ENCODE measurements around the gene MXD4. TPM values are rescaled to one million over a fixed set of nuclear protein-coding genes. Genes with fewer than 3 reads are reported as not detected.

The MXD4 gene
- total and polyA plus RNA-seq, 8 donors = 14.8 to 51.4 (median 27.4) TPM

GRCh38 chr4:2285613-2286381 is 23.9 kb upstream of the MXD4 start:
- no peak for TF ChIP-seq CTCF (IDR thresholded peaks at IDR 0.05)
- Histone ChIP-seq H3K4me1 (no peaks in the 10 kb centered on the region), H3K36me3 (no peaks in the 10 kb centered on the region), H3K4me3 (no peak overlapping the region), H3K9me3 (no peaks in the 10 kb centered on the region), H3K27me3 (no peaks in the 10 kb centered on the region), H3K27ac (no peak overlapping the region)
- FAIRE-seq (no peak), DNase-seq (peak in 2 of 6 donors; percentile 46 to 53), ATAC-seq (no peak)
- 88 to 91% methylated on average over 24 to 27 of the region's 27 CpGs for WGBS, 2 donors
- intact Hi-C loops (cut with DNase I) = no loop called here

DNA sequence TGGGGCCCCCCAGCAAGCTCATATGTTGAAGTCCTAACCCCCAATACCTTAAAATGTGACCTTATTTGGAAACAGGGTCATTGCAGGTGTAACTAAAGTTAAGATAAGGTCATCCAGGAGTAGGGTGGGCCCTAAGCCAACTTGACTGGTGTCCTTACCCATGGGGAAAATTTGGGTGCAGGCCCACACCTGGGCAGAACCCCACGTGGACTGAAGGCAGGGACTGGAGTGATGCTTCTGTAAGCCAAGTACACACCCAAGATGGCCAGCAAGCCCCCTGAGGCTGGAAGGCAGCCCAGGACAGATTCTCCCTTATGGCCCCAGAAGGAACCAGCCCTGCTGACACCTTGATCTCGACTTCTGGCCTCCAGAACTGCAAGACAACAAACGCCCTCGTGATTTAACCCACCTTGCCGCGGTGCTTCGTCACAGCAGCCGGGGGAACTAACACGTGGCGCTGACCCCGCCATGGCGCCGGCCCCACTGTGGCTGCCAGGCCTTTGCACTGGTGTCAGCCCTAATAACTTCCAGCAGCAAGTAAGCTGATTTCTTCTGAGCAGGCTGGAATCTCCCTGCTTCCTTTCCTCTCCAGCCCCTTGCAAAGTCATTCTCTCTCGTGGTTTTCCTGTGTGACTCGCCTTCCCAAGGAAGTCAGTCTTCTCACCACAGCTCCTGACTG is 23.2 kb upstream of the MXD4 start:
- TF ChIP-seq CTCF (IDR thresholded peaks at IDR 0.05) = no peak

DNA sequence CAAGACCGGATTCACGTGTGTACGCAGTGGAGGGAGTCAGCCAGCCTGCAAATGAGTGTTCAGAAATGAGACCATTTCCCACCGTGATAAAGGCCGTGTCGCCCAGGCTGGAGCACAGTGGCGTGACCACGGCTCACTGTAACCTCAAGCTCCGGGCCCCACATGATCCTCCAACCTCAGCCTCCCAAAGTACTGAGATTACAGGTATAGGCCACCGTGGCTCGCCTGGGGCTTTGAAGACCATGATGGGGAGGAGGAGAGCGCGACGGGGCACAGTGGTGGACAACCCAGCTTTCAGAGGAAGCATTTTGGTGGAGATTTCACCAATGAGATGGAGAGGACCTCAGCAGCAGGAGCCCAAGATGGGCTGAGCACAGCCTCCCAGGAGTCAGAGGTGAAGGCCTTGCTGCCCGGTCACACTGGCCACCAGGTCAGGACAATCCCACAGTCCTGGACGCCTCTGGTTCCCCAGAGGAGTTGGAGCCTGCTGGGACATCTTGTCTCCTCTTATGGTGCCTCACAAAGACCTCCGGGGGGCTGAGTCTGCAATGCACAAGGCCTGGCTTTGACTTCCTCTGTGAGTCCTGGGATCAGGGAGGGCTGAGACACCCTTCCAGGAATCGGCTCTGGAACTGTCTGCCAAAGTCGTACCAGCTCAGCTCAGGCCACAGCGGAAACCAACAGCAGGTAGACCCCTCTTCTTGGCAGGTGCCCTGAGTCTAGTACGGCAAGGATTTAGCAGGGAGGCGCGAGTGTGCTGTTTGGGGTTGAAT is 22.4 kb upstream of the MXD4 start:
- ATAC-seq = no peak
- TF ChIP-seq CTCF (IDR thresholded peaks at IDR 0.05) = no peak
- FAIRE-seq = no peak
- H3K4me1 ChIP-seq = no peaks in the 10 kb centered on the region
- no peaks in the 10 kb centered on the region for H3K9me3 ChIP-seq
- H3K27me3 ChIP-seq = no peaks in the 10 kb centered on the region
- intact Hi-C loops (cut with DNase I) = no loop called here
- 95 to 98% methylated on average over 23 of the region's 23 CpGs for WGBS, 2 donors
- no peak overlapping the region for H3K27ac ChIP-seq
- no peaks in the 10 kb centered on the region for H3K36me3 ChIP-seq
- peak in 2 of 6 donors; percentile 32 to 33 for DNase-seq
- no peak overlapping the region for H3K4me3 ChIP-seq

More for the DNA sequence above, 23.2 kb upstream of the MXD4 start:
- intact Hi-C loops (cut with DNase I) = no loop called here
- Histone ChIP-seq H3K27me3 (no peaks in the 10 kb centered on the region), H3K27ac (no peak overlapping the region), H3K9me3 (no peaks in the 10 kb centered on the region), H3K4me3 (no peak overlapping the region), H3K36me3 (no peaks in the 10 kb centered on the region), H3K4me1 (no peaks in the 10 kb centered on the region)
- FAIRE-seq = no peak
- ATAC-seq = no peak
- 85 to 90% methylated on average over 15 of the region's 15 CpGs for WGBS, 2 donors
- peak in 2 of 6 donors; percentile 30 for DNase-seq

DNA sequence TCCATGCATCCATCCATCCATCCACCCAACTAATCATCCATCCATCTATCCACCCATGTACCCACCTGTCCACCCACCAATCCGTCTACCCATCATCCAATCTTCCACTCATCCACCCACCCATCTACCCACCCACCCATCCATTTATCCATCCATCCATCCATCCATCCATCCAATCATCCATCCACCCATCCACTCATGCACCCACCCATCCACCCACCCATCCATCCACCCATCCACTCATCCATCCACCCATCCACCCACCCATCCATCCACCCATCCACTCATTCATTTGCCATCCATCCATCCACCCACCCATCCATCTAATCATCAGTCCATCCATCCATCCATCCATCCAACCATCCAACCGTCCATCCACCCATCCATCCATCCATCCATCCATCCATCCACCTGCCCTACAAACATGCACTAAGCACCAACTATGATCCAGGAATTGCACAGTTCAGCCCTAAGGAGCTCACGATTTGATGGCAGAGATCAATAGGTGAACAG is 21.3 kb upstream of the MXD4 start:
- no peak for DNase-seq
- ATAC-seq = no peak
- intact Hi-C loops (cut with DNase I) = no loop called here
- Histone ChIP-seq H3K27me3 (no peaks in the 10 kb centered on the region), H3K9me3 (no peaks in the 10 kb centered on the region), H3K36me3 (no peaks in the 10 kb centered on the region), H3K27ac (no peak overlapping the region), H3K4me3 (no peak overlapping the region), H3K4me1 (no peaks in the 10 kb centered on the region)
- no peak for FAIRE-seq
- WGBS, 2 donors = 80 to 84% methylated on average over 3 of the region's 3 CpGs
- no peak for TF ChIP-seq CTCF (IDR thresholded peaks at IDR 0.05)
